GM10248 (cell line): ENCODE data around the gene RBM34.
"Not testable (repeated sequence)": the region's sequence is repeated elsewhere in the genome, so short reads cannot be mapped to it uniquely, and the experiment has no call there.

Experiments used
- CTCF ChIA-PET: fragments of 300-600 bp; sonication (Branson Sonifier 250); formaldehyde crosslinking; extraction: SDS; loops from one replicate; lab custom pipeline; 2021; ENCODE audit warnings: antibody characterized with exemption; lab: Yijun Ruan, JAX
- POLR2A ChIA-PET: fragments of 350-650 bp; sonication (Branson Sonifier 250); formaldehyde crosslinking; extraction: SDS; loops from one replicate; lab custom pipeline; 2020; ENCODE audit warnings: antibody characterized with exemption; lab: Yijun Ruan, JAX
- DNase-seq: peaks from one replicate; pipeline ENCODE4 v3.0.0; 2012; ENCODE audit errors: extremely low spot score
- TF ChIP-seq, protein P1 (sequence below): IDR thresholded peaks from 2 replicates; pipeline ENCODE4 v1.5.1; 2012; ENCODE audit warnings: mild to moderate bottlenecking, low read depth; ENCODE audit errors: extremely low read depth, missing control alignments, control extremely low read depth

RBM34 gene

DNA sequence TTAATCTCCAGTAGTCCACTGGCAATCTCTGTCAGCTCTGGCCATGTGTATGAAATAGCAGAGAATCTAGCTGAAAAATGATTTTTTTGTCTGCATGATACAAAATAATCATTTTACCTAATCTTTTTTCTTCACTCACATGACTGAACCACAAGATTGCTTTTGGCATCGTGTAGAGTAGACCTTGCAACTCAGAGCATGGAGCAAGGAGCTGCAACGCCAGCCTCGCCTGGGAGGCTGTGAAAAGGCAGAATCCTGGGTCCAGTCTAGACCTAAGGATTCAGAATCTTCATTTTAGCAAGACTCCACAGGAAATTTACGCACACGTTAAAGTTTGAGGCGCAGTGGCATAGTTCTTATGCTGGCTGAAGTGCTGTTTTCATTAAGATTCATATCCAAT lies 72.6 kb downstream of the RBM34 start:
- TF ChIP-seq, protein P1, sequence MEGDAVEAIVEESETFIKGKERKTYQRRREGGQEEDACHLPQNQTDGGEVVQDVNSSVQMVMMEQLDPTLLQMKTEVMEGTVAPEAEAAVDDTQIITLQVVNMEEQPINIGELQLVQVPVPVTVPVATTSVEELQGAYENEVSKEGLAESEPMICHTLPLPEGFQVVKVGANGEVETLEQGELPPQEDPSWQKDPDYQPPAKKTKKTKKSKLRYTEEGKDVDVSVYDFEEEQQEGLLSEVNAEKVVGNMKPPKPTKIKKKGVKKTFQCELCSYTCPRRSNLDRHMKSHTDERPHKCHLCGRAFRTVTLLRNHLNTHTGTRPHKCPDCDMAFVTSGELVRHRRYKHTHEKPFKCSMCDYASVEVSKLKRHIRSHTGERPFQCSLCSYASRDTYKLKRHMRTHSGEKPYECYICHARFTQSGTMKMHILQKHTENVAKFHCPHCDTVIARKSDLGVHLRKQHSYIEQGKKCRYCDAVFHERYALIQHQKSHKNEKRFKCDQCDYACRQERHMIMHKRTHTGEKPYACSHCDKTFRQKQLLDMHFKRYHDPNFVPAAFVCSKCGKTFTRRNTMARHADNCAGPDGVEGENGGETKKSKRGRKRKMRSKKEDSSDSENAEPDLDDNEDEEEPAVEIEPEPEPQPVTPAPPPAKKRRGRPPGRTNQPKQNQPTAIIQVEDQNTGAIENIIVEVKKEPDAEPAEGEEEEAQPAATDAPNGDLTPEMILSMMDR = no peak
- ChIA-PET POLR2A (no interaction called here), CTCF (interaction anchor here (1.0 to 1.7 kb wide), 3 partner anchors 19 to 490 kb away, joined by 3 to 5 read pairs (median 3); no protein-coding TSS in a partner anchor)
- no peak for DNase-seq

DNA sequence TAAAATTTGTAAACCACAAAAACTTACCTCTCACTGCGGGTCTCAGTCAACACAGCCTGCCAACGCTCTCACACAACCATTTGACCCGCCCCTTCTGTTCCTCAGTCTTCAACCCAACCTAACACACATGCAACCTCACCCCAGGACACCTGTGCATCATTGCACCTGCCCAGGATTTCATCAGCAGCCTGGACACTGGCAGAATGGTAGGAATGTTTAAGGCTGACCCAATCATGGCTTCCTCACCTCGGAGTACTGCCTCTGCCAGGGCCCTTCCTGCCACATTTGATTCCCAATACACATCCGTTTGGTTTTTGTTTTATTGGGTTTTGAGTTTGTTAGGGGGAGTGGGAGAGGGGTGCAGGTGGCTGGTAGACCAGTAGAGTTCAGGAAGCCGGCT lies 73.1 kb downstream of the RBM34 start:
- TF ChIP-seq, protein P1 = no peak
- CTCF ChIA-PET = interaction anchor here (1.0 to 1.3 kb wide), 2 partner anchors 329 to 490 kb away, joined by 3 read pairs; no protein-coding TSS in a partner anchor
- no peak for DNase-seq
- POLR2A ChIA-PET = no interaction called here

DNA sequence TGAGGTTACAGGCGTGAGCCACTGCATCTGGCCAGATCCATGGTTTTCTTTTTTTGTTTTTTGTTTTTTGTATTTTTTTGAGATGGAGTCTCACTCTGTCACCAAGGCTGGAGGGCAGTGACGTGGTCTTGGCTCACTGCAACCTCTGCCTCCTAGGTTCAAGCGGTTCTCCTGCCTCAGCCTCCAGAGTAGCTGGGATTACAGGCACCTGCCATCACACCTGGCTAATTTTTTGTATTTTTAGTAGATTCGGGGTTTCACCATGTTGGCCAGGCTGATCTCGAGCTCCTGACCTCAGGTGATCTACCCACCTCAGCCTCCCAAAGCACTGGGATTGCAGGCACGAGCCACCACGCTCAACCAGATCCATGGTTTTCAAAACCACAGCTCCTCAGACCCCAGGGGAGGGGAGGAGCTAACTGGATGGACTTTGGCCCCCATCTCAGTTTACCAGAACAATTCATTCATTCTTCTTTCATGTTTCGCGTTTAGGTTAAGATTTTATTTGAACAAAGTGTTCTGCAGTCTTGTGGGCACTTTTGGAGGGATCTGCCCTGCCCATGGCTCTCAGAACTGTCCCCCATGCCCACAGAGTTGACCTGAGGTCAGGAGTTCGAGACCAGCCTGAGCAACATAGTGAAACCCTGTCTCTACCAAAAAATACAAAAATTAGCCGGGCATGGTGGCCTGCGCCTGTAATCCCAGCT lies 75.5 kb downstream of the RBM34 start:
- CTCF ChIA-PET = interaction anchor here (1.5 to 6.0 kb wide), 4 partner anchors 9 to 586 kb away, joined by 4 to 46 read pairs (median 33); no protein-coding TSS in a partner anchor
- POLR2A ChIA-PET, DNase-seq: not testable (repeated sequence)
